H9 (cell line): ENCODE data around the gene MAML1. TPM values are rescaled to one million over a fixed set of nuclear protein-coding genes. Genes with fewer than 3 reads are reported as not detected.

Experiments used
- DNase-seq: peaks from one replicate; pipeline ENCODE4 v3.0.0-alpha.2; 2017
- H2AFZ ChIP-seq: one replicate; pipeline ENCODE4 v1.6.1; 2013; ENCODE audit warnings: mild to moderate bottlenecking, low read length, control low read depth, moderate library complexity
- H2AK5ac ChIP-seq: 2 replicates; pipeline ENCODE4 v1.6.1; 2013; ENCODE audit warnings: low read length, control low read depth, mixed read lengths; ENCODE audit not compliant: insufficient read length
- H2BK120ac ChIP-seq: one replicate; pipeline ENCODE4 v1.6.1; 2013; ENCODE audit warnings: low read depth, mild to moderate bottlenecking, low read length, control low read depth, inconsistent platforms; ENCODE audit not compliant: poor library complexity, severe bottlenecking
- H2BK12ac ChIP-seq: 2 replicates; pipeline ENCODE4 v1.6.1; 2013; ENCODE audit warnings: low read length, control low read depth, mixed read lengths, low read depth; ENCODE audit not compliant: insufficient read length
- H2BK15ac ChIP-seq: 2 replicates; pipeline ENCODE4 v1.6.1; 2013; ENCODE audit warnings: low read depth, low read length, control low read depth
- H2BK20ac ChIP-seq: one replicate; pipeline ENCODE4 v1.6.1; 2013; ENCODE audit warnings: low read depth, mild to moderate bottlenecking, low read length, control low read depth, inconsistent platforms; ENCODE audit not compliant: poor library complexity, severe bottlenecking
- H2BK5ac ChIP-seq: 2 replicates; pipeline ENCODE4 v1.6.1; 2013; ENCODE audit warnings: low read length, control low read depth, mixed read lengths; ENCODE audit not compliant: insufficient read length
- H3K14ac ChIP-seq: 2 replicates; pipeline ENCODE4 v1.6.1; 2013; ENCODE audit warnings: low read length, control low read depth; ENCODE audit not compliant: insufficient read depth
- H3K18ac ChIP-seq: 2 replicates; pipeline ENCODE4 v1.6.1; 2013; ENCODE audit warnings: low read depth, mild to moderate bottlenecking, mixed read lengths, low read length, control low read depth; ENCODE audit not compliant: insufficient read length
- H3K23ac ChIP-seq: 2 replicates; pipeline ENCODE4 v1.6.1; 2013; ENCODE audit warnings: low read length, control low read depth, mixed read lengths, low read depth; ENCODE audit not compliant: insufficient read length
- H3K23me2 ChIP-seq: 2 replicates; pipeline ENCODE4 v1.6.1; 2013; ENCODE audit warnings: low read depth, mild to moderate bottlenecking, mixed read lengths, low read length, control low read depth; ENCODE audit not compliant: insufficient read length, poor library complexity, severe bottlenecking
- H3K27ac ChIP-seq: 2 replicates; pipeline ENCODE4 v1.5.1; 2013; ENCODE audit warnings: low read length, control low read depth, mixed read lengths, low read depth; ENCODE audit not compliant: insufficient read length
- H3K27me3 ChIP-seq: 2 replicates; pipeline ENCODE4 v1.6.1; 2013; ENCODE audit warnings: low read length, control low read depth, inconsistent platforms; ENCODE audit not compliant: insufficient read depth
- H3K4ac ChIP-seq: 2 replicates; pipeline ENCODE4 v1.6.1; 2013; ENCODE audit warnings: low read depth, mild to moderate bottlenecking, control low read depth, inconsistent platforms, low read length, moderate library complexity
- H3K4me1 ChIP-seq: 2 replicates; pipeline ENCODE4 v1.6.1; 2013; ENCODE audit warnings: low read length, control low read depth, inconsistent platforms; ENCODE audit not compliant: insufficient read depth
- H3K4me2 ChIP-seq: 2 replicates; pipeline ENCODE4 v1.6.1; 2013; ENCODE audit warnings: low read length, control low read depth, mixed read lengths; ENCODE audit not compliant: insufficient read length, insufficient read depth
- H3K56ac ChIP-seq: 2 replicates; pipeline ENCODE4 v1.6.1; 2013; ENCODE audit warnings: low read depth, mild to moderate bottlenecking, mixed read lengths, low read length, control low read depth; ENCODE audit not compliant: insufficient read length
- H3K79me1 ChIP-seq: 2 replicates; pipeline ENCODE4 v1.6.1; 2013; ENCODE audit warnings: low read depth, mild to moderate bottlenecking, moderate library complexity, low read length, control low read depth, inconsistent platforms; ENCODE audit not compliant: insufficient read depth, poor library complexity, severe bottlenecking
- H3K79me2 ChIP-seq: 2 replicates; pipeline ENCODE4 v1.6.1; 2013; ENCODE audit warnings: low read length, control low read depth, inconsistent platforms; ENCODE audit not compliant: insufficient read depth
- H3K9ac ChIP-seq: 2 replicates; pipeline ENCODE4 v1.6.1; 2013; ENCODE audit warnings: low read length, control low read depth, mixed read lengths; ENCODE audit not compliant: insufficient read length; ENCODE audit errors: extremely low read depth
- H3K9me3 ChIP-seq: one replicate; pipeline ENCODE4 v1.6.1; 2013; ENCODE audit warnings: low read depth, low read length, inconsistent platforms; ENCODE audit not compliant: control insufficient read depth
- H3T11ph ChIP-seq: one replicate; pipeline ENCODE4 v1.6.1; 2013; ENCODE audit warnings: mild to moderate bottlenecking, low read length, control low read depth, inconsistent platforms
- H4K20me1 ChIP-seq: one replicate; pipeline ENCODE4 v1.6.1; 2013; ENCODE audit not compliant: control insufficient read depth, insufficient read length, insufficient read depth
- H4K5ac ChIP-seq: 2 replicates; pipeline ENCODE4 v1.6.1; 2013; ENCODE audit warnings: low read depth, mild to moderate bottlenecking, mixed read lengths, low read length, control low read depth; ENCODE audit not compliant: insufficient read length
- H4K8ac ChIP-seq: replicated peaks from 2 replicates; pipeline ENCODE4 v1.6.1; 2013; ENCODE audit warnings: low read length, control low read depth, mixed read lengths, low read depth; ENCODE audit not compliant: insufficient read length
- H4K91ac ChIP-seq: 2 replicates; pipeline ENCODE4 v1.6.1; 2013; ENCODE audit warnings: low read depth, mild to moderate bottlenecking, moderate library complexity, mixed read lengths, low read length, control low read depth; ENCODE audit not compliant: insufficient read length
- H3K27ac Mint-ChIP-seq, 3 experiments: 2 replicates in 2 of 3; 3 replicates in 1 of 3; pipeline ENCODE4 v1.8.0; 2020 to 2021; ENCODE audit warnings: mixed read lengths in 3 of 3, mild to moderate bottlenecking in 1 of 3, moderate library complexity in 1 of 3
- H3K27me3 Mint-ChIP-seq: 2 replicates; pipeline ENCODE4 v1.8.0; 2021; ENCODE audit warnings: low read depth, mild to moderate bottlenecking, moderate library complexity, mixed read lengths
- H3K36me3 Mint-ChIP-seq, 3 experiments: 2 replicates in 2 of 3; 3 replicates in 1 of 3; pipeline ENCODE4 v1.8.0; 2020 to 2021; ENCODE audit warnings: low read depth in 3 of 3, mixed read lengths in 3 of 3; ENCODE audit not compliant: insufficient read depth in 1 of 3
- H3K4me1 Mint-ChIP-seq, 2 experiments: 2 replicates each; pipeline ENCODE4 v1.8.0; 2020; ENCODE audit warnings: mixed read lengths in 2 of 2
- H3K4me3 Mint-ChIP-seq, 2 experiments: 2 replicates in 1 of 2; 3 replicates in 1 of 2; pipeline ENCODE4 v1.8.0; 2020 to 2021; ENCODE audit warnings: mild to moderate bottlenecking in 2 of 2, mixed read lengths in 2 of 2, moderate library complexity in 1 of 2
- H3K9me3 Mint-ChIP-seq, 2 experiments: 2 replicates in 1 of 2; 3 replicates in 1 of 2; pipeline ENCODE4 v1.8.0; 2020; ENCODE audit warnings: mild to moderate bottlenecking in 2 of 2, mixed read lengths in 2 of 2, moderate library complexity in 1 of 2
- CTCF ChIP-seq: fragments of 200-600 bp; sonication (generic); conservative IDR thresholded peaks from 3 replicates; pipeline ENCODE4 v1.8.0; 2021; ENCODE audit warnings: antibody characterized with exemption, mild to moderate bottlenecking
- WGBS: extraction: QIAGEN DNeasy Blood & Tissue Kit; methylation state at CpG from one replicate; pipeline ENCODE4 v1.1.7; 2013; ENCODE audit warnings: missing lambda C conversion rate, low lambda C conversion rate, mixed read lengths; ENCODE audit not compliant: insufficient read length; ENCODE audit errors: extremely low coverage; 5-methylcytosine and 5-hydroxymethylcytosine counted together
- total RNA-seq: library from RNA; stranded (reverse); gene quantifications from 2 replicates; pipeline ENCODE4 v1.2.1, GENCODE V29; 2021

The MAML1 gene
- total RNA-seq, 1 experiment from 2014 or later, result 50.8 TPM

GRCh38 chr5:179699616-179700237 is 32.9 kb upstream of the MAML1 start:
- peaks cover 33 to 47% (median 34%) of the 10 kb centered on the region in 3 experiments for H3K36me3 Mint-ChIP-seq
- Histone ChIP-seq H2BK12ac (no peak overlapping the region), H2BK5ac (no peak overlapping the region), H2BK20ac (no peak overlapping the region), H3K27me3 (no peaks in the 10 kb centered on the region), H2AFZ (no peak overlapping the region), H4K8ac (no peak overlapping the region), H4K20me1 (no peaks in the 10 kb centered on the region), H3K79me2 (peaks cover 39% of the 10 kb centered on the region), H2BK120ac (no peak overlapping the region), H3K4me1 (peaks cover 7% of the 10 kb centered on the region; the same call in 1 of the 2 replicates), H3K14ac (peak overlapping the region; percentile 97; the same call in 1 of the 2 replicates), H2BK15ac (no peak overlapping the region), H3K4ac (no peak overlapping the region), H3T11ph (no peak overlapping the region), H3K23me2 (peaks cover 7% of the 10 kb centered on the region), H3K9ac (peak overlapping the region; percentile 98), H3K9me3 (no peaks in the 10 kb centered on the region), H4K5ac (no peak overlapping the region), H2AK5ac (no peak overlapping the region), H4K91ac (peak overlapping the region; percentile 93), H3K56ac (no peak overlapping the region), H3K79me1 (no peaks in the 10 kb centered on the region), H3K18ac (no peak overlapping the region), H3K4me2 (peak overlapping the region; percentile 81), H3K27ac (no peak overlapping the region), H3K23ac (no peak overlapping the region)
- no peak for DNase-seq
- H3K4me1 Mint-ChIP-seq, result peaks cover 27 to 41% of the 10 kb centered on the region in 2 experiments
- peak overlapping the region; percentile 87 to 99 (median 95) for H3K27ac Mint-ChIP-seq
- WGBS, result no CpG with 5 or more reads among the region's 19 CpGs
- H3K9me3 Mint-ChIP-seq, result peaks cover 0 to 6% of the 10 kb centered on the region in 2 experiments; a peak in 3 of 5 replicates
- no peak for TF ChIP-seq CTCF
- no peaks in the 10 kb centered on the region for H3K27me3 Mint-ChIP-seq
- H3K4me3 Mint-ChIP-seq, result peak overlapping the region; percentile 92 to 99
